Fibroblast of pulmonary artery (primary cell): Measurements from ENCODE around the gene KRT1.

ENCODE experiments used
- DNase-seq: peaks from one replicate; pipeline ENCODE4 v3.0.0-alpha.2; 2010; ENCODE audit warnings: low read depth
- H3K4me3 ChIP-seq: replicated peaks from 2 replicates; pipeline ENCODE4 v1.5.1; 2011; ENCODE audit warnings: low read depth, mild to moderate bottlenecking, control low read depth, low read length, moderate library complexity
- TF ChIP-seq, protein P1 (sequence below): IDR thresholded peaks from 2 replicates; pipeline ENCODE4 v1.5.1; 2011; ENCODE audit warnings: mild to moderate bottlenecking, control low read depth, low read length, inconsistent platforms; ENCODE audit errors: missing control alignments

Gene KRT1

DNA sequence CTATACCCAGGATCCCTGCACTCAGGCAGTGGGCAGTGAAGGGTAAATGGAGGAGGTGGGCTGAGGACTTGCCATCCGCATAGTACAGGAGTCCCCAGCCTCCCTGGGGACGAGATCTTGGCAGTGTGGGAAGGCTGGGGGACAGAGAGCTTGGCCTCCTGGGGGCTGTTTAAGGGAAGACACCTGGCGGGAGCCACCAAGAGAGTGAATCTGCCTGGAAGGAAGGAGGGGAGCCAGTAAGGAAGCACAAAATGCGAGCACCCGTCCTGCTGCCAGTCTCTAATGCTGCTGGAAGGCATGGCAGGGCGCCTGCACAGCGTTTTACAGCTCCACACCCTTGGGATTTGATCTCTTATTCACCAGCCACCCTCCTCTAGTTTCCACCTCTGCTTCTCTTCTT, 20.8 kb downstream of the KRT1 start:
- DNase-seq, result no peak
- no peak overlapping the region for H3K4me3 ChIP-seq
- TF ChIP-seq, protein P1, sequence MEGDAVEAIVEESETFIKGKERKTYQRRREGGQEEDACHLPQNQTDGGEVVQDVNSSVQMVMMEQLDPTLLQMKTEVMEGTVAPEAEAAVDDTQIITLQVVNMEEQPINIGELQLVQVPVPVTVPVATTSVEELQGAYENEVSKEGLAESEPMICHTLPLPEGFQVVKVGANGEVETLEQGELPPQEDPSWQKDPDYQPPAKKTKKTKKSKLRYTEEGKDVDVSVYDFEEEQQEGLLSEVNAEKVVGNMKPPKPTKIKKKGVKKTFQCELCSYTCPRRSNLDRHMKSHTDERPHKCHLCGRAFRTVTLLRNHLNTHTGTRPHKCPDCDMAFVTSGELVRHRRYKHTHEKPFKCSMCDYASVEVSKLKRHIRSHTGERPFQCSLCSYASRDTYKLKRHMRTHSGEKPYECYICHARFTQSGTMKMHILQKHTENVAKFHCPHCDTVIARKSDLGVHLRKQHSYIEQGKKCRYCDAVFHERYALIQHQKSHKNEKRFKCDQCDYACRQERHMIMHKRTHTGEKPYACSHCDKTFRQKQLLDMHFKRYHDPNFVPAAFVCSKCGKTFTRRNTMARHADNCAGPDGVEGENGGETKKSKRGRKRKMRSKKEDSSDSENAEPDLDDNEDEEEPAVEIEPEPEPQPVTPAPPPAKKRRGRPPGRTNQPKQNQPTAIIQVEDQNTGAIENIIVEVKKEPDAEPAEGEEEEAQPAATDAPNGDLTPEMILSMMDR, result no peak

DNA sequence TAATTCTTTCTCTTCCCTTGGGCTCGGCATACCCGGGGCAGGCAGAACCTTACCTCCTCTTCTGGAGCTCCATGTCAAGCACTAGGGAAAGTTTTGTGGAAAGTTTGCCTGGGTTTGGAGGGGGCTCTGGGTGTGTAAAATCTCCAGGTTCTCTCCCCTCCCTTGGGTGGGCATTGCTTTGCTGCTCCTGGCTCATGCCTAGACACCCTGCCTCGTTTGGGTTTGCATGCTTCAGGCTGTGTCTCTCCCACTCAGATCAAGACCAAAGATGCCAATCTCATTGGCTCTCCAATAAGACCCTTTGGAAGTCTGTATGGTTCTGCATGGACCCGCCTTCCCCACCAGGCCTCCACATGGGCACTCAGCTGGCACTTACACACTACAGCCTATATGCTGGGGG, 22.0 kb downstream of the KRT1 start:
- TF ChIP-seq, protein P1, result no peak
- H3K4me3 ChIP-seq, result no peak overlapping the region
- DNase-seq, result no peak

DNA sequence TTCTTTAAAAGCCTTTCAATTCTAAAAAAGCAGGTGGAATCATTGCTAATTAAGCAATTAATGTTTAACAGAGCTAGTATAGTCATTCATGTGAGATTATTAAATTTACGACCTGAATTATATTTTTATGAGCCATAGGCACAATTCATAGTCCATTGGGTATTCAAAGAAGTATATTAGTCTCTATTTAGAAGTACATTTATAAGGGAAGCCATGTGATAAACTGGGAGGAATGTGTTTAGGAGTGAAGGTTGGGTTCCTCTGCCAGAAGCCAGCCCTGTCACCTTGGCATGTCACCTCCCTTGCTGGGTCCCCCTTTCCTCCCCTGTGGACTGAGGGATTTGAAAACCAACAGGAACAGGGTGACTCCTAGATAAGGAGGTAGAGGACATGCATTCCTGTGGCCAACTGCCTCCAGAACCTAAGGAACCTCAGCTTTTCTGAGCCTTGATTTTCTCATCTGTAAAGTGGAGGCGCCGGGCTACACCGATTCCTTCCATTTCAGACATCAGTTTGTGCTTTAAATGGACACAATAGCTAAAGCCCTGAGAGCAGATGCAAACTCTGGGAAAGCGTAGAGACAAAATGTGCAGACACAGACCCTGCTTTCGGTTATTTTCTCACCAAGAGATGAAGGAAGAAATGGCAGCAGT, 22.8 kb downstream of the KRT1 start:
- no peak for DNase-seq
- TF ChIP-seq, protein P1, result no peak
- no peak overlapping the region for H3K4me3 ChIP-seq

DNA sequence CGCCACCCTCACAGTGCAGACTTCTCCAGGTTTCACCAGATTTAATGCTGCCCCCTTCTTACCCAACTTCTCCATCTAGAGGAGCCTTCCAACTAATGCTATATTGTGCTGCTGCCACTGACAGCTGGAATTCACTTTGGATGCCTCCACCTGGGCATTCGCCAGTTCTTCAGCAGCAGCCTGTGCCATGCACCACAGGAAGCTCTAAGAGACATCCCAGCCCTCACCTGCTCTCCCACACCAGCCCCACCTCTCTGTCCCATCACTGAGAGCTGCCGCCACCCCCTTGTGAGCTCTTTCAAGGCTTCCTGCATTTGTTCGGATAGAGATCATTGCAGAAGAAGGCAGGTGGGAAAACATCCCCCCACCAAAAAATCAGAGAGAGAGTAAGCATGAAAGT, 23.6 kb downstream of the KRT1 start:
- no peak overlapping the region for H3K4me3 ChIP-seq
- TF ChIP-seq, protein P1, result no peak
- DNase-seq, result no peak

DNA sequence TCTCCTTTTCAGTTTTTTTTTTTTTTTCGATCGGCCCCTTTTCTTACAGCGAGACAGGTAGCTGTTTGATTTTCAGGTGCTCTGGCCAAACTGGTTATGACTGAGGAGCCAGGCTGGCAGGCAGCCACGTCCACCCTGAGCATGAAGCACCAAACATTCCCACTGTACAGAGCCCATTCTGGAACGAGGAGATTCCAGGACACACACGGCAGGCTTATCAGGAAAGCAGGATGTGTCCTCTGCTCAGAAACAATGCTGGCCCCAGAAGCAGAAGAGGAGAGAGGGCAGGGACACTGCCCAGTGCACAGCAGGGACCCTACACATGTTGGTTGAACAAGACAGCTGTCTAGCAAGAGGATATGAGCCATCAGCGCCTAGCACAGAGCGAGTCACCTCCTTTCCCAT, 24.5 kb downstream of the KRT1 start:
- no peak overlapping the region for H3K4me3 ChIP-seq
- no peak for DNase-seq
- TF ChIP-seq, protein P1, result no peak

DNA sequence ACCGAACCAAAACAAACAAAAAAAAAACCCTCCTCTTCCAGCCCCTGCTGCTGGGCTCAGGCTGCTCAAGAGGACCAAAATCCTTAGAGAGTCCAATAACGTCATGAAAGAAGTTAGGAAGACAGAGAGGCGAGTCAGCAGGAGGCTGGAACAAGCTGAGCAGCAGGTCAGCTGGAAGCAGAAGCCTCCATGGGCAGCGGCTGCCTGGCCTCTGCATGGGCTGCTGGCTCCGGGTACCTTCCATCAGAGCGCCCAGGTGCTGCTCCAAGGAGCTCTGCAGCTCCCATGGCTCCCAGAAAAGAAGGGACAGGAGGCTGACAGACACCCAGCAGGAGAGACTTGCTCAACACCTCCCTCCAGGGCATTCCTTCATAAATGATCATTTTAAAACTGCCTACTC, 25.0 kb downstream of the KRT1 start:
- H3K4me3 ChIP-seq, result no peak overlapping the region
- TF ChIP-seq, protein P1, result no peak
- DNase-seq, result no peak

DNA sequence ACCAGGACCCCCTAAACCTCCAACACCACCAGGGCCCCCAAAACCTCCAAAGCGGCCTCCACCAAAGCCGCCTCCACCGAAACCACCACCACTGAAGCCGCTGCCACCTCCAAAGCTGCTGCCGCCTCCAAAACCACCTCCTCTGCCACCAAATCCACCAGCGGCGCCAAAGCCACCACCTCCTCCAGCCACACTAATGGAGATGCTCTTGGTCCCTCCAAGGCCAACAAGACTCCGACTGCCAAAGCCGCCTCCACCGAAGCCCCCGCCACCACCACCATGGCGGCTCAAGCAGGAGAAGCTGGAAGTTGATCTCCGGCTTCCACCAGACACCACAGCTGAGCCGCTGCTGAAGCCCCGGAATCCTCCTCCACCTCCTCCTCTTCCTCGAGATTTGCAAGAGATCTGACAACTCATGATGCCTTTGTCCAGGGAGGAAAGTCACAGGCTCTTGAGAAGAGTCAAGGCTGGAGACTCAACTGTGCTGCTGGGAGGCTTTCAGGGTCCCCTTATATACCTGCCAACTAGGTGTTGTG, 28.4 kb downstream of the KRT1 start, which contains the start of gene KRT2:
Gene KRT2, minus strand, starts transcription at position 486 of the 536 bp plus-strand sequence. Its CDS starts 69 bp downstream, at position 417.
- DNase-seq, result no peak
- H3K4me3 ChIP-seq, result no peak within 1 kb of the TSS
- TF ChIP-seq, protein P1, result no peak
